Stimulated activated CD4-positive, alpha-beta T cell treated with anti-CD3 and anti-CD28 coated beads, Interleukin-15, amount 100 ng/mL, for 48 hours (primary cell): Measurements from ENCODE around the gene ILDR2.

Experiments used
- DNase-seq, 2 donors: peaks; one replicate each; pipeline ENCODE4 v3.0.0-alpha.2; 2020; ENCODE audit warnings: low read depth in 2 of 2

Gene ILDR2

DNA sequence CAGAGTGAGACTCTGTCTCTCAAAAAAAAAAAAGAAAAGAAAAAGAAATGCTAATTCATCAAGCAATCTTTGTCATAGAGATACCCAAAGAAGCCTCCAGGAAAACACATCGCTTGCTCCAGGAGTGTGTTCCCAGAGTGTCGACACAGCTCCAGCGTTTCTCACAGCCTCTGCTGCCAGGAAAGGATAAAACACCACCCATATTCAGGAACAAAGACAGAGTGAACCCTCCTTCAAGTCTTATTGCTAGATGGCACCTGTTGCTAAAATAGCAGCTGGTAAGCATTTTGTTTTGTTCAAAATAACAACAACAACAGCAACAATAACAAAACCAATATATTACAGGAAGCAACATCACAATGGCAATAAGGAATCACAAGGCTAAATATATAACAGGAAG is 3.1 kb downstream of the ILDR2 start:
- no peak for DNase-seq

- DNase-seq = no peak
Measured at GRCh38 chr1:166971252-166971651, 4.1 kb downstream of the ILDR2 start.

- DNase-seq = no peak
Measured at GRCh38 chr1:166969074-166969677, 6.2 kb downstream of the ILDR2 start.

GRCh38 chr1:166960858-166961474 is 14.4 kb downstream of the ILDR2 start:
- DNase-seq = no peak

DNA sequence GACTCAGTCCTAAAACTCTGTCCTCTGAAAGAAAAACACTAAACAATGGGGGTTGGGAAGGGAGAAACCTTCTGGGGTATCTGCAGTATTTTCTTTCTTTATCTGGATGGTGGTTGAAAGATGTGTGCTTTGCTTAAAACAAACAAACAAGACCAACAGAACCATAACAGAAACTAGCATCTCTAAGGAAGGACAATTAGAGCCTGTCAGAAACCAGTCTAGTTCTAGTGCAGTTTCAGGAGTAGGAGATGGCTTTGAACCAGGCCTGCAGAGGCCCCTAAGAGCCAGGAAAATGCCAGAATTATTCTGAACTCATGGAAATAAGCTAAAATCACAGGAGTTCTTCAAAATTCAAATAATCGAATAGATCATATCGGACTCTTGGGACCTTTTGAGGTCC is 18.5 kb downstream of the ILDR2 start:
- no peak for DNase-seq

DNA sequence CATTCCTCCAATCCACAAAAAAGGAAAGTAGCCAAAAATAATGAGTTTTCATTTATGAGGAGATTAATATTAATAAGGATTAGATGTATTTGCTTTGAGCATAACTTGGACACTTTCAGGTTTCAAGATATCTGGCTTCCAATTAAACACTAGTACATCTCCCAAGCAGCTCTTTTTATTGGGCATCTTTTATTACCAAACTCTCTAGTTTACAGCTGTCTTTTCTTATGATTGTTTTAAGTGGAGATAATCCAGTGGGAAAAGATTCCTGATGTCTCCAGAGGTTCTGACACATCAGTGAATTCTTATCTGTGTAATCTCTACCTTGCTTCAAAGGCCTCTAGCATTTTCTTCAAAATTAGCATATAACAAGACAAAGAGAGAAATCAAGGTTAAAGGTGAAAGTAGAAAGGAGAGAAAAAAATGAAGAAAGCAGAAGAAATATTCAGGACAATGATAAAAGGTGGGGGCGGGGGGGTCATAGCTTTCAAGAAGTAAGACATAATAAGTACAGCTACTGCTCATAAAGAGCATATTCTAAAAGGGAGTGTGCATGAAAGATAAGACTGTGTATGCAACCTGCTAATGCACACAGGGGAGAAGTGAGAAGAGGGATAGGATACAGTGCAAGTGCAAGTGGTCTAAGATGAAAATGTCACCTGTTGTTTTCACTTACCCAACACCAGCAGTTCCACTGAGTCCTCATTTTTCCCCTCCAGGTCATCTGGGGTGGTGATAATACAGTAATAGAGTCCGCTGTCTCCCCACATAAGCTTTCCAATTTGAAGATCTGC is 19.1 kb downstream of the ILDR2 start:
- DNase-seq = no peak

DNA sequence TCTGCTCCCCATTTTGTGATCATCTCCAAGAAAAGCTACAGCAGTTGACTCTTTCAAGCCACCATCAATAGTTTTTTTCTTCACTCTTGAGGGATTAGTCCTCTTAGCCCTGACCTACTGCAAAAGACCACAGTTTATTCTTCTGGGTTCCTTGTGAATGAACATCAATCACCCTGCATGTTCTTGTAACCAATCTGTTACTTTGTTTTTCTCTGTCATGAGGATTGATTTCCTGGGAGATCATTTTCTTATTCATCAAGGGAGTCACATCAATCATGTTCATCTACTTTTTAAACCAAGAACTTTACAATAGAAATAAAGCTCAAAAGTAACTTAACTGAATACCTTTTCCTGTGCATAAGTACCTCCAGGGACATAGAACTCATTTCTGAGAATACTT is 21.8 kb downstream of the ILDR2 start:
- DNase-seq = no peak

GRCh38 chr1:166952002-166952746 is 23.2 kb downstream of the ILDR2 start:
- no peak for DNase-seq

GRCh38 chr1:166951050-166951449 is 24.3 kb downstream of the ILDR2 start:
- DNase-seq = no peak

DNA sequence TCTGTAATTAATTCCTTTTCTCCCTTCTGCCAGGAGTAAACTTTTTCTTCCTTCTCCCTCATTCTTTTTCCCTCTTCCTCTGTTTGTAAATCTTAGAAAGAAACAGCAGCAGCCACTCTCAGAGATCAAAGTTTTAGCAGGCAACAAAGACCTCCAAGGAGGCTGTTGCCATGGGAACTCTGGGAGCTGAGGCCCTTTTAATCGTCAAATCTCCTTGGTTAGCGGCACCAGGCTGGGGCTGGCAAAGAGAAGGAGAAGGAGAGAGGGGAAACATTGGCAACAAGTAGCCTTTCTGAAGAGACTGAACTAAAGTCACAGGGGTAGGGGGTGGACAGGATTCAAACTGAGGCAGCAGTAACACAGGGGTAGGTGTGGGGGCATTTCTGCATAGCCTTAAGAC is 25.2 kb downstream of the ILDR2 start:
- no peak for DNase-seq

DNA sequence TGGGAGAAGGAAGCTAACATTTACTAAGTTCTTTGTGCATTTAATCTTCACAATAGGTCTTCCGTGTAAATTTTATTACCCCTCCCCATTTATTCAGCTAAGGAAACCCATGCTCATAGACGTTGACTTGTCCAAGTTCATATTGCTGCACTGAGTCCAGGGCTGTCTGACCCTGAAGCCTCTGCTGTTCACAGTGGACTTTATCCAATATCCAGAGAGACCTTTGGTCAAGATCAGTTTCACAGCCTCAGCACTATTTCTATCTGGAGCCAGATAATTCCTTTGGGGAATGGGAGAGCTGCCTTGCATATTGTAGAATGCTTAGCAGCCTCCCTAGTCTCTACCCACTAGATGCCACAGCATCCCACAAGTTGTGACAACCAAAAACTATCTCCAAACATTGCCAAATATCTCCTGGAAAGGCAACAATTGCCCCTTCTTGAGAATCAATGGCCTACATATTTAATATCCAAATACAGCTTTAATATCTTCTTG is 26.4 kb downstream of the ILDR2 start:
- DNase-seq = no peak

DNA sequence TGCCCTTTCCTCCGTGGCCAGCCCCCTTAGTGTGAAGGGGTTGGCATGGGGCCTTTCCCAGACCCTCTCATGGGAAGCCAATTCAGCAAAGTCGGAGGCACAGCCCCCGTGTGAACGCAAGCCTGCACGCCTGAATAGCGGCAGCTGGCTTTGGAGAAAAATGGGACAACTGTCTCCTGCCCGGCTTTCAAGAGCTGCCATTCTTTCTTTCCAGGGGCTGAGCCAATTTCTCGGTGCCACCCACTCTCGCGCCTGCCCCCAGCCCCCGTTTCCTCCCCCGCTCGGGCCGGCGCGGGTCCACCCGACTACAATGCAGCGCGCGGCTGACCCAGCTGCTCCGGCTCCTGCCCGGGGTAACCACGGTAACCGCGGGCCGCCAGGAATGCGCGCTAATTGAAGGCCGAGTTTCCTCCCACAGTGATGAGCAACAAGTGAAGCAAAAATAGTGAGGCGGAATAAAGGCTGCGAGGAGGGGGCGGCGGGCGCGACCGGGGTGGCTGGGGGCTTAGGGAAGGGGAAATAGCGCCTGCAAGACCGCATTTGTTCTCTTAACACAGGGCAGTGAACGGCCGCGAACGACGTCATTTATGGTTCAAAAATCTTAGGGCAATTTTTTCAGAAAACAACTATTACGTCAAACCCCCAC is 27.8 kb downstream of the ILDR2 start:
- no peak for DNase-seq

DNA sequence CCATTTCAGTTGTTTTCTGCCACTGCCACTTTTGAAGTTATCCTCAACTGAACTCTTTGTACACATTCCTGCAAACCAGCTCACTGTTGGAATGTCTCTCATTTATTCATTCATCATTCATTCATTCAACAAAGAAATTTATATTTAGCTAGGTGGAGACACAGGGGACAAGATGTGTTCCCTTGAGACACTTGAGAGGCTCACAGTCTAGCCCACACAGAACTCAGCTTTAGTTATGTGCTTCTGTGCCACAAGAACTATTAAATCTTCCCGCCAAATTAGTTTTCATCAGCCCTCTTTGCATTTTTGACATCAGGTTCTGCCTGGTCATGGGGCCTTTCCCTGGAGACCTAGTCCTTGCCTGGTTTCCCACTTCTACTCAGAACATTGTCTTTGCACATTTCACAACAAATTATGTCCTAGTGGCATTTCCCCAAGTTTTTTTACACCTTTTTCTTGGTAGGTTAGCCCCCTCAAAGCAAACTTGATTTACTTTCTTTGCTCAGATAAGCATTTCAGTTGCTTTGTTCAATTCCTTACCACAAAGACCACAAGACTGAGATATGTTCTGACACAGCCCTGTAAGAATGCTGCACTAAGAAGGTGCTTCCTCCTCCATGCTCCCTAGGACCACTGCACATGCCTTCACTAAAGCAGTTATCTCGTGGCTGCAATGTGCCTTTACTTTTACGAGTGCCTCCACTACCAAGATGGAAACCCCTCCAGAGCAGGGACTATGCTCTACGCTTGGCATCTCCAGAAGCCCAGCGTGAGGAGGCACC is 31.0 kb downstream of the ILDR2 start:
- no peak for DNase-seq

DNA sequence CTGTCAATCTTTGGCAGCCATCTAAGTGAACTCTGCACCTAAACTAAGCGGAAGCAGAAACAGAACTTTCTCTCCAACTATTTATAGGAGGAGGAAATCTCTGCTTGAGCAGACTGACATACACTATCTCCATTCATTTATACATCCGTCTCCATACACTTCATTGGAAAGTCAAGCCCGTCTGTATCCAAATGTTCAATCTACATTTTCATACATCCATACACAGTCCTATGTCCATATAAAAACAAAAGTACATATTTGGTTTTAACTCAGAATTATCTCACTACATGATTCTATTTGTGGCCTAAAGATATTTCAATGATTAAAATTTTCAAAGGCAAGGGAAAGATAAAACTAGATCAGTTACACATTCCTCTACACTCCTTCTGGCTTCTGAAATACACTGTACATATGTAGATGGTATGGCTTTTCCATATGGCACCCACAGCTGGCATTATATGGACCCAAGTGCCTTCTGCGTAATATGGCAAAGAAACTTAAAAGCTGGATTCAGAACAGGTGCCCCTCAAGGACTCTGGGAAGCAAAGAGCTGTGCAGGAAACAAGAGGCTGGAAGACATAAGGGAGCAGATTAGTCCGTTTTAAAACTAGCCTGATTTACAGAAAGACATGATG is 35.5 kb downstream of the ILDR2 start:
- DNase-seq = no peak

DNA sequence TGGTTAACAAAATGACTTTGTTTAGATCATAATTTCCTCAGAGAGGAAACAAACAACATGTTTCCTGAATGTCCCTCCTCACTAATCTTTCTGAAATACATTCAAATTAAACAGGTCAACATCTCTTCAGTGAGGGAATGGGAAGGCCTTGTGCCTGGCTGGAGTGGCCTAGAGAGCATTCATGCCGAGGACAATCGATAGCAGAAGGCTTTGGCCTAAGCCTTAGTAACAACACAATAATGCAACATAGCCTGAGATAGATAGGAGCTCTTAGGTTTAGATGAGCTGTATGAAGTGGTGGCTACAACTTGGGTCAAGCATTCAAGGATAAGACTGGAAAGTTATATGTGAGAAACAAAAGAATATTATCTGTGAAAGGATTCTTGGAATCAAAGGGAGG is 37.4 kb downstream of the ILDR2 start:
- DNase-seq = no peak

DNA sequence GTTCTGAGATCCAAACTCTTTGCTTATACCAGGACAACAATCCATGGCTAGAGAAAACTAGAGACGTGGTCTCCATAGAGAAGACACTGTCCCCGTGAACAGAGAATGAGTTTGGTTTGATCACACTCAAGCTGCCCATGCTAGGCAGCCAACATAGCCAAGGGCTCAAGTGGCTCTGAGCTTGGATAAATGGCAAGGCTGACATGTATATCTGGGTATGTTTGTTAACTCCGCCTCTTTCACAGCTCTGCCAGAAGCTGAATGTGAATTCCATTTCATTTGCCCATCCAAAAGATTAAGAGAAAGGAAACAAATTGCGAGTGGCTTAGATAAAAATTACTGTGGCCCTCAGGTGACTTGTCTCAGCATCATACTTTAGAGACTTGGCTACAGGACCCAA is 38.0 kb downstream of the ILDR2 start:
- DNase-seq = no peak

DNA sequence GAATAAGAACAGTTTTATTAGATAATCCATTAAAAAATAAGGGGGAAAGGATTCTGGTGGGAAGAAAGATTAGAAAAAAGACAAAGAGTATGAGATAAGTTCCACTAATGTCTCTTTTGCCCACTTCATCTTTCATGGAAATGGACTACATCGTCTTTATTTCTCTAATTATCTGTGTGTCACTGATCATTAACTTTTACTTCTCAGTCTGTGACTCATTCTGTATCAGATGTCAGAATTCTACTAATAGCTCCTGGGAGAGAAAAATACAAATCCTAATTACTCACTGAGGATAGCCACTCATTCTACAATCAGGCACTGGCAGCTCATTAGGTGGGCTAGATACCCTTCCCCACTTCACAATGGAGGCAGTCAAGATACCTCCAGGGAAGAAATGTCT is 41.7 kb downstream of the ILDR2 start:
- DNase-seq = no peak

GRCh38 chr1:166933140-166933539 is 42.2 kb downstream of the ILDR2 start:
- DNase-seq = no peak

DNA sequence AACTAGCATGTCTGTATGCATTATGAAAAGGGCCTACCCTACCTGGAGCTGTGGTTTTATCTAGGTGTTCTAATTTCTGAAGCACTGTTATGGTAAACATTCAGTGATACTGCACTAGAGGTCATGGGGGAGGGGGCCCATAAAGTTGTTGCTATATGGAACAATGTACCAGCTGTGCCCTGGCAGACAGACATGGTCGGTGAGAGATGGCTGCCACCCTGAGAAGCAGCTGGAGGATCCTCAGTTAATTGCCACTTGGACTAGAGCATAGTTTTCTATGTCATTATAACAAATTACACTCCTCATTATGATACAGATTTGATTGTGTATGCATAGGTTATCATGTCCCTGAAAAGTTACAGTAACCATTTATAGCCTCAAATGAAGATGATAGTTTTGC is 45.4 kb downstream of the ILDR2 start:
- no peak for DNase-seq

- DNase-seq = no peak
Measured at GRCh38 chr1:166927701-166928100, 47.6 kb downstream of the ILDR2 start.
